ENCODE measurements around the gene CDK18.
A peak's percentile ranks its signal among the peaks of the same experiment; 100 is the strongest.

The CDK18 gene

DNA sequence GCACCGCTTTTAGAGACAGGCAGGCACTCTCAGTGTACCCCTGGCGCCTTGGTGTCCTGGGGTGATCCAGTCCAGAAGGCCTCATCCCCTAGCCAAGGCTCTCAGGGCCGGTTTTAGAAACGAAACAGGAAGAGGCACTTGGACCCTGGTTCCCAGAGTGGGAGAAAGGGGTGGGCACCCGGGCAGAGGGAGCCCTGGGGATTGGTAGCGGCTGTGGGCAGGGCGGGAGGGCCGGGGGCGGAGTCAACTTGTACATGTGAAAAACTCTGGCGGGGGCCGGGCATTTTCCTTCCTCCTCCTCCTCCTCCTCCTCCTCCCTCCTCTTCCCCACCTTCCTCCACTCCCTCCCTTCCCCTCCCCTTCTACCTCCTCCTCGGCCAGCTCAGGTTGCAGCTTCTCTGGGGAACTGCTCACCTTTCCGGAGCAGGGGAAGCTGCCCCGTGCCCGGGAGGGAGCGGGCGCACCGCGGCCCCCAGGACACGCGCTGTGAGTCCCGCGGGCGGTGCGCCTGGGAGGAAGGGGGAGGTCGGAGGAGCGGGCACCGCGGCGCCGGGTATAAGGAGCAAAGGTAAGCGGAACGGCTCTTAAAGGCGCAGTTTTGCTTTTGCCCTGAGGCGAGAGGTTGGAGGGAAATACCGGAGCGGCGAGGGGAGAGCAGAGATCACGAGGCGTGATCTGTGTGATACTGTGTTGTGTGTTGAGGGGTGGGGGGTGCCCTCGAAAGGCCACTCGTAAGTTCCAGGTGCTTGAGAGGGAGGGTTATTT, at the start of gene CDK18:
TSS of gene CDK18 (plus strand) at position 359 of the 765 bp plus-strand sequence. CDS start 18,499 bp downstream, outside the sequence.
- FAIRE-seq = no peak
- DNase-seq (ENCODE audit: insufficient read length, low spot score) = peak; percentile 91
- TF ChIP-seq CTCF (IDR thresholded peaks at IDR 0.05; ENCODE audit: insufficient read depth, missing control alignments) = no peak

- FAIRE-seq (no peak), DNase-seq (ENCODE audit: insufficient read length, low spot score) (no peak)
- TF ChIP-seq CTCF (IDR thresholded peaks at IDR 0.05; ENCODE audit: insufficient read depth, missing control alignments) = peak; percentile 39
These were observed 49.5 kb upstream of the CDK18 start for GRCh38 chr1:205454903-205455335.

DNA sequence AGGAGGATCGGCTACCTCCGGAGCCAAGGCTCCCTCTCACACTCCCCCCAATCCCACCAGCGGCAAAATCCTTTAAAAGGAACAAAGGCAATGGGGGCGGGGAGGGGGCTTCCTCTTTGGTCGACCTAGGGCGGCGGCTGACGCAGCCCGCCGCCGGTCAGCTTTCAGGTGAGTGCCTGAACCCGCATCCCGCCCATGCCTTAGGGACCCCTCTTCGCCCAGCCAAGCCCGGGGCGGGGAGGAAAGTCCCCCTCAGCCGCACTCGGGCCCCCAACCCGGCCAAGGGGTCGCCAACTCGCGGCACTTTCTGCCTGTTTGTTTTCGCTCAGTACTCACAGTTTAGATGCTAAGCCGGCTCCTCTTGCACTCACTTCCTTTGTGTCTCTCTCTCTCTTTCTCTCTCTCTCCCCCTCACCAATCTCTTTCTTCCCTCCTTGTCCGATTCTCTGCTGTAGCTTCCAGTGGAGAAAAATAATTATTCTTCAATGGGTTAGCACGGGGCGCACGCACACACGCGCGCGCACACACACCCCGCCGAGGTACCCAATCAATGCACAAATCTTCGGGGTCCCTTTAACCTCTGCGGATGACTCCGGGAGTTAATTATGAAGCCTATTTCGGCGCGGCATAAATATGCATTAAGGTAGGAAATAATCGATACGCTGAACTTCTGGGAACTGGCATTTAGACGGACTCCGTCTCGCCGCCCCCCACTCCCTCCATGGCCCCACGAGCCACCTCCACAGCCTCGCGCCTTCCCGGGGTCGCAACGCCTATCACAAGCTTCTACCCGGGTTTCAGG, 48.7 kb upstream of the CDK18 start, which contains the start of gene BLACAT1:
TSS of gene BLACAT1 (minus strand) at position 465 of the 802 bp plus-strand sequence.
- peak; percentile 21 for FAIRE-seq
- no peak for TF ChIP-seq CTCF (IDR thresholded peaks at IDR 0.05; ENCODE audit: insufficient read depth, missing control alignments)

DNA sequence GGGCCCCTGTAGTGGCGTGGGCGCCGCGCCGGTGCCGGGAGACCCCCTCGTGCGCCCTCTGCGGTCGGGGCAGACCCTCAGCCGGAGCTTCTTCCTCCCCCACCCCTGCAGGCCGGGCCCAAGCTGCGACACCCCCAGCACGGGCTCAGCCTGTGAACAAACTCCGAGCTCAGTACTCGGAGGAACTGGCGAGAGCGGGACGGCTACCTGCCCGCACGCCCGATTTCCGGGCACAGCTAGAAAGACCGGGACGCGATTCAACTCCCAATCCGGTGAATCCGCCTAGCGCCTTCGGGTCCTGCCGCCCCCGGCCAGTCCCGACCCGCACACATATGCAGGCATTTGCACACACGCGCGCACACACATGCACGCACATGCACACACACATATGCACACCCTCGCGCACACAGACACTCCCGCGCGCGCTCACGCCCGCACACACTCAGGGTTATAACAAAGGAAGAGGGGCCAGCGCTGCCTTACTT, 48.0 kb upstream of the CDK18 start:
- DNase-seq (ENCODE audit: insufficient read length, low spot score) (no peak), FAIRE-seq (no peak)

More for the DNA sequence above, 48.7 kb upstream of the CDK18 start, which contains the start of gene BLACAT1:
- no peak for DNase-seq (ENCODE audit: insufficient read length, low spot score)

GRCh38 chr1:205456868-205457745, 47.4 kb upstream of the CDK18 start:
- DNase-seq (ENCODE audit: insufficient read length, low spot score) = peak; percentile 98
- no peak for TF ChIP-seq CTCF (IDR thresholded peaks at IDR 0.05; ENCODE audit: insufficient read depth, missing control alignments)
- FAIRE-seq = no peak

More for the DNA sequence above, 48.0 kb upstream of the CDK18 start:
- no peak for TF ChIP-seq CTCF (IDR thresholded peaks at IDR 0.05; ENCODE audit: insufficient read depth, missing control alignments)

- no peak for DNase-seq (ENCODE audit: insufficient read length, low spot score)
These were observed 45.5 kb upstream of the CDK18 start for GRCh38 chr1:205458777-205459566.

More at GRCh38 chr1:205458777-205459566, 45.5 kb upstream of the CDK18 start:
- TF ChIP-seq CTCF (IDR thresholded peaks at IDR 0.05; ENCODE audit: insufficient read depth, missing control alignments) = no peak
- FAIRE-seq = peak; percentile 6
